ENCODE results near the gene GOLGA3. TPM values are rescaled to one million over a fixed set of nuclear protein-coding genes. Genes with fewer than 3 reads are reported as not detected.

Gene GOLGA3
- total RNA-seq, 4 donors from 2014 or later, result 69.8 to 117 (median 97.7) TPM

DNA sequence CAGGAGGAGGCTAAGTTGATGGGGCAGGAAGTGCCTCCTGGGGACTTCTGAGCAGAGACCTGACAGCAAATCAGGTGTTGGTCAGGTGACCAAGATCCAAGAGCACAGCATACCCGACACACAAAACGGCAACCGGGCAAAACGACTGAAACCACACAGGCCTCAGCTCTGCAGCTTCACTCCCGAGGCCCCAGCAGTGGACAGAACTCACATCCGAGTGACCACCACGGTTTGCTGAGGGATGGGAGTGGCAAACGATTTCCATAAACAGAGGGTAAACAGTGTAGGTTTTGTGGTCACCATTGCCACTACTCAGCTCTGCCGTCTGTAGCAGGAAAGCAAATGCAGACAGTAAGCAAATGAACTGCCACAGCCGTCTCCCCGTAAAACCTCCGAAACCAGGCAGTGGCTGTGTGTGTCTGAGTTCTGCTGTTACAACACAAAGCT lies 44.3 kb upstream of the GOLGA3 start:
- Histone ChIP-seq H3K4me1 (no peaks in the 10 kb centered on the region), H3K9me3 (no peaks in the 10 kb centered on the region), H3K4me3 (no peak overlapping the region), H3K36me3 (peaks cover 0 to 98% (median 7%) of the 10 kb centered on the region in 3 donors), H3K27me3 (no peaks in the 10 kb centered on the region), H3K27ac (no peak overlapping the region)
- no peak for DNase-seq (ENCODE audit: low spot score in 2 of 2)
- TF ChIP-seq POLR2A (IDR thresholded peaks at IDR 0.05) (no peak), EP300 (IDR thresholded peaks at IDR 0.05) (no peak), CTCF (IDR thresholded peaks at IDR 0.05) (no peak)
- 82 to 85% methylated on average over 12 of the region's 12 CpGs for WGBS, 2 donors

DNA sequence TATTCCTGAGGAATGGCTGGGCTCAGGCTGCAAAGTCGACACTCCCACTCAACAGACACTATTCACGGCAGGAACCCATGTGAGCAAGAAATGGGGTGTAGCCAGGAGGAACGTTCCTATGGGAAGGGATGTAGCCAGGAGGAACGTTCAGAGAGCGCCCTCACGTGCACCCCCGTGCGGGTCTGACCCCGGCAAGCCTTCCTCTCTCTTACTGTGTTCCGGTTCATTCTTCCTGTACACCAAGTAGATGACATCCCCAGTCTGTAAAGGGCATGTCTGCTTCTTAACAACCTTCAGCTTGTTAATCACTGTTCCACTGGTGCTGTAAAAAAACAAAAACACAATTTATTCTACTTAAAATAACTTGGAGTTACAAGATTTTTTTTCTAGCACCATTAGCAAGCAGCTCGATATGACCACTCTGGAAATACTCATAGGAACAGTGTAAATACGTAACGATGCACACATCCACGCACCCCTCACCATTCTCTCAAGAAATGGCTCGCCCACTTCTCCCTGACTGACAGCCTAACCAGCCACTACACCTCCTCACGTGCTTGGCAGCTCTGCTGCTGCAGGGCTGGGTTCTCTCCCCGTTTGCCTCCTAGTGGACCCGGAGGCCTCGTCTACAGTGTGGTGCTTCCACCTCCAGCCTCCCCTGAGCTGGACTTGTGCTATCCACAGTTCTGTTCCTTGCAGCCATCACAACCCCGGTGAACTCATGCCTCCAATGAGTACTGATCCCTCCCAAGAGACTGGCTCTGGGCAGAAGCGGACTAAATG lies 43.6 kb upstream of the GOLGA3 start:
- H3K36me3 ChIP-seq, result peaks cover 0 to 98% (median 7%) of the 10 kb centered on the region in 3 donors
- WGBS, 2 donors, result 87 to 92% methylated on average over 21 of the region's 21 CpGs
- no peak overlapping the region for H3K4me3 ChIP-seq

DNA sequence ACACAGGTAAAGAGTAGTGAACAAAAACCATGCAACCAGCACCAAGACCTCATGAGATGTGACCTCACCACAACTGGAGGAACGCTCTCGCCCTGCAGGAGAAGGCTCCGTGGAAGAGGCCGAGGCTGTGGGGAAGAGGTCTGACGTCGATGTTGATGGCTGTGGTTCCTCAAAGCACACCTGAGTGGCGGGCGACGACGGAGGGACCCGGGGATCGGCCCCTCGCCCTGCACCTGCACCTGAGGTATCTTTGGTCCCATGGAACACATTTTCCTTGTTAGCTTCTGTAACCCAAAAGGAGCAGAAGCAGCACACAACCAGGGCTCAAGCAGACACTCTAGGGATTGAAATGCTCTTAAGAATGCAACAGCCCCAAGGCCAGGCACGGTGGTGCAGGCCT lies 40.9 kb upstream of the GOLGA3 start:
- TF ChIP-seq CTCF (IDR thresholded peaks at IDR 0.05) (no peak), POLR2A (IDR thresholded peaks at IDR 0.05) (no peak), EP300 (IDR thresholded peaks at IDR 0.05) (no peak)
- H3K4me3 ChIP-seq, result no peak overlapping the region
- no peak for DNase-seq (ENCODE audit: low spot score in 2 of 2)
- peaks cover 0 to 90% (median 13%) of the 10 kb centered on the region in 3 donors for H3K36me3 ChIP-seq
- no peak overlapping the region for H3K27ac ChIP-seq
- H3K27me3 ChIP-seq, result no peaks in the 10 kb centered on the region
- no peaks in the 10 kb centered on the region for H3K4me1 ChIP-seq
- no peaks in the 10 kb centered on the region for H3K9me3 ChIP-seq
- 92 to 96% methylated on average over 14 of the region's 14 CpGs for WGBS, 2 donors

More for the DNA sequence above, 43.6 kb upstream of the GOLGA3 start:
- no peaks in the 10 kb centered on the region for H3K27me3 ChIP-seq
- no peak for DNase-seq (ENCODE audit: low spot score in 2 of 2)
- H3K27ac ChIP-seq, result no peak overlapping the region
- TF ChIP-seq EP300 (IDR thresholded peaks at IDR 0.05), result no peak
- no peak for TF ChIP-seq CTCF (IDR thresholded peaks at IDR 0.05)
- no peak for TF ChIP-seq POLR2A (IDR thresholded peaks at IDR 0.05)
- no peaks in the 10 kb centered on the region for H3K9me3 ChIP-seq
- H3K4me1 ChIP-seq, result no peaks in the 10 kb centered on the region

DNA sequence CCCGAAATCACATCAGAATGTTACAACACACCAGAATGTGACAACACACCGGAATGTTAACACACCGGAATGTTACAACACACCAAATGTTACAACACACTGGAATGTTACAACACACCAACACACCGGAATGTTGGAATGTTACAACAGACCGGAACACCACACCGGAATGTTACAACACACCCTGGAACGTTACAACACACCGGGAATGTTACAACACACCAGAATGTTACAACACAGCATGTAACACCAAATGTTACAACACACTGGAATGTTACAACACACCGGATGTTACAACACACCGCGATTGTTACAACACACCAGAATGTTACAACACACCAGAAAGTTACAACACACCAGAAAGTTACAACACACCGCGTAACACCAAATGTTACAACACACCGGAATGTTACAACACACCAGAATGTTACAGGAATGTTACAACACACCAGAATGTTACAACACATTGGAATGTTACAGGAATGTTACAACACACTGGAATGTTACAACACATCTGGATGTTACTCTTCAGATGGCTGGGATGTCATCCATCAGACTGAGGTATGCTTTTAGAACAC lies 37.7 kb upstream of the GOLGA3 start:
- Histone ChIP-seq H3K27me3 (no peaks in the 10 kb centered on the region), H3K9me3 (no peaks in the 10 kb centered on the region), H3K4me3 (no peak overlapping the region), H3K4me1 (no peaks in the 10 kb centered on the region), H3K36me3 (peaks cover 0 to 78% (median 13%) of the 10 kb centered on the region in 3 donors), H3K27ac (peak overlapping the region in 1 of 4 donors; percentile 23)
- TF ChIP-seq POLR2A (IDR thresholded peaks at IDR 0.05) (no peak), EP300 (IDR thresholded peaks at IDR 0.05) (peak in 1 of 2 donors; percentile 9), CTCF (IDR thresholded peaks at IDR 0.05) (no peak)
- no peak for DNase-seq (ENCODE audit: low spot score in 2 of 2)
- whole genome bisulfite sequencing, 2 donors, result 91% methylated on average over 14 of the region's 14 CpGs

DNA sequence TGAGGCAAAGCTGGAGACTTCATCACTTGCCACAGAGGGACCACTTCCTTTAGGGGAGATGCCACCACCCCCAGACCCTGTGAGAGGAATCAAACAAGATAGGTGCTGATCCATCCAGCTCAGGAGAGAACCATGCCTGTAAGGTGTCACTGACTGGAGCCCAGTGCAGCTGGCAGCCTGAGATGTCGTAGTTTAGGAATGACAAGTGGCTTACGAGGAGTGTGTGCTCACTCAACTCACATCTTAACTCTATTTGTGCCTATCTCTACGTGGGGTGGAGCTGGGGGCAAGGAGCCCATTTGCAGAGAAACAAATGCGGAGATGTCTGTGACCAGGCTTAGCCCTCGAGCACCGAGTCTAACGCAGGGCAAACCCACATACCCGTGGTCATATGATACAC lies 32.9 kb upstream of the GOLGA3 start:
- H3K4me3 ChIP-seq, result no peak overlapping the region
- no peak for TF ChIP-seq CTCF (IDR thresholded peaks at IDR 0.05)
- no peak for TF ChIP-seq EP300 (IDR thresholded peaks at IDR 0.05)
- no peak for TF ChIP-seq POLR2A (IDR thresholded peaks at IDR 0.05)
- no peak for DNase-seq (ENCODE audit: low spot score in 2 of 2)
- WGBS, 2 donors, result 94% methylated on average over 8 of the region's 8 CpGs
- H3K9me3 ChIP-seq, result no peaks in the 10 kb centered on the region
- H3K27me3 ChIP-seq, result no peaks in the 10 kb centered on the region
- H3K36me3 ChIP-seq, result peaks cover 2 to 80% (median 18%) of the 10 kb centered on the region in 3 donors
- H3K27ac ChIP-seq, result no peak overlapping the region
- no peaks in the 10 kb centered on the region for H3K4me1 ChIP-seq
